Measurements from ENCODE around the gene EXOC3L4.
"Not testable (repeated sequence)": the region's sequence is repeated elsewhere in the genome, so short reads cannot be mapped to it uniquely, and the experiment has no call there.

GRCh38 chr14:103155416-103155815 lies 60.9 kb downstream of the EXOC3L4 start:
- not testable (repeated sequence) for TF ChIP-seq CTCF (IDR thresholded peaks at IDR 0.05; ENCODE audit: low read depth, low read length, poor library complexity, severe bottlenecking); EZH2phosphoT487 (IDR thresholded peaks at IDR 0.05; ENCODE audit: borderline replicate concordance, low read length)
